Posterior vena cava (tissue), 2 donors: ENCODE data around the gene FAM181A. TPM values are rescaled to one million over a fixed set of nuclear protein-coding genes. Genes with fewer than 3 reads are reported as not detected.

Experiments
- DNase-seq: peaks from one replicate; pipeline ENCODE4 v3.0.0-alpha.2; 2020; ENCODE audit warnings: low spot score
- intact Hi-C, 2 donors: fragments of 100-400 bp; cut with DNase I; formaldehyde crosslinking; loops; one replicate each; pipeline versions ENCODE4 v1.14.1 to v1.14.2; 2022 to 2023
- long read RNA-seq, 2 donors: library from polyadenylated mRNA; unstranded; transcript quantifications; one replicate each; pipeline ENCODE4 v2.0.0, GENCODE V29; 2020 to 2021
- total RNA-seq, 2 donors: library from RNA; stranded (reverse); fragmentation: NEBNext Ultra II Directional; extraction: Animal tissue kit (Norgen Biotek cat#: 25700); gene quantifications; one replicate each; pipeline ENCODE4 v1.2.1, GENCODE V29; 2021
- donor health status: DM: yes; HTN: yes; CAD: no.
- donor health status: DM: yes; HTN: yes; CAD: no.

FAM181A gene
- not detected for total RNA-seq
- long read RNA-seq, donor 1: 0 reads
- long read RNA-seq, donor 2: 0 reads

- no peak for DNase-seq
- intact Hi-C loops: no loop called here
Observed at GRCh38 chr14:93926873-93927799, at the start of gene FAM181A. TSS of gene FAM181A (plus strand) at chr14:93927344. CDS start at chr14:93928286, 942 bp downstream.

- DNase-seq: peak; percentile 68
- intact Hi-C loops: no loop called here
Observed at GRCh38 chr14:93878212-93878611, 48.9 kb upstream of the FAM181A start.

- peak; percentile 78 for DNase-seq
Observed at GRCh38 chr14:93878871-93879270, 48.3 kb upstream of the FAM181A start.

GRCh38 chr14:93879362-93879983 is 47.7 kb upstream of the FAM181A start:
- intact Hi-C loops: no loop called here
- no peak for DNase-seq

More at GRCh38 chr14:93878871-93879270, 48.3 kb upstream of the FAM181A start:
- intact Hi-C loops: no loop called here

- peak; percentile 89 for DNase-seq
- intact Hi-C loops: no loop called here
Observed at GRCh38 chr14:93880021-93880820, 46.9 kb upstream of the FAM181A start.

GRCh38 chr14:93884950-93885349 is 42.2 kb upstream of the FAM181A start:
- no peak for DNase-seq
- intact Hi-C loops: no loop called here

GRCh38 chr14:93888995-93889394 is 38.1 kb upstream of the FAM181A start:
- intact Hi-C loops: no loop called here
- no peak for DNase-seq

- intact Hi-C loops: loop anchor here in 1 of 2 donors (5.0 kb wide), 1 partner anchor 103 kb away; the partner anchor contains the start of gene PRIMA1
- no peak for DNase-seq
Observed at GRCh38 chr14:93889739-93890483, 37.2 kb upstream of the FAM181A start.

GRCh38 chr14:93891756-93892504 is 35.2 kb upstream of the FAM181A start:
- intact Hi-C loops: loop anchor here in 1 of 2 donors (5.0 kb wide), 1 partner anchor 105 kb away; the partner anchor contains the start of gene PRIMA1
- no peak for DNase-seq

- no peak for DNase-seq
- intact Hi-C loops: loop anchor here in 1 of 2 donors (5.0 kb wide), 1 partner anchor 105 kb away; the partner anchor contains the start of gene PRIMA1
Observed at GRCh38 chr14:93892505-93892839, 34.7 kb upstream of the FAM181A start.

- intact Hi-C loops: loop anchor here in 1 of 2 donors (5.0 kb wide), 1 partner anchor 106 kb away; the partner anchor contains the start of gene PRIMA1
- DNase-seq: peak; percentile 91
Observed at GRCh38 chr14:93892923-93893558, 34.1 kb upstream of the FAM181A start.

- intact Hi-C loops: loop anchor here in 1 of 2 donors (5.0 kb wide), 1 partner anchor 106 kb away; the partner anchor contains the start of gene PRIMA1
- no peak for DNase-seq
Observed at GRCh38 chr14:93893661-93894261, 33.4 kb upstream of the FAM181A start.

GRCh38 chr14:93895023-93895604 is 32.0 kb upstream of the FAM181A start:
- DNase-seq: no peak
- intact Hi-C loops: loop anchor here in 1 of 2 donors (5.0 kb wide), 1 partner anchor 387 kb away; no protein-coding TSS in a partner anchor

GRCh38 chr14:93897476-93897845 is 29.7 kb upstream of the FAM181A start:
- intact Hi-C loops: loop anchor here in 1 of 2 donors (5.0 kb wide), 1 partner anchor 385 kb away; no protein-coding TSS in a partner anchor
- DNase-seq: no peak

GRCh38 chr14:93898081-93898611 is 29.0 kb upstream of the FAM181A start:
- intact Hi-C loops: loop anchor here in 1 of 2 donors (5.0 kb wide), 1 partner anchor 384 kb away; no protein-coding TSS in a partner anchor
- no peak for DNase-seq

- intact Hi-C loops: loop anchor here in 1 of 2 donors (5.0 kb wide), 1 partner anchor 384 kb away; no protein-coding TSS in a partner anchor
- DNase-seq: no peak
Observed at GRCh38 chr14:93898731-93899130, 28.4 kb upstream of the FAM181A start.
